ENCODE data around the gene CAPG.

CAPG gene, protein sequence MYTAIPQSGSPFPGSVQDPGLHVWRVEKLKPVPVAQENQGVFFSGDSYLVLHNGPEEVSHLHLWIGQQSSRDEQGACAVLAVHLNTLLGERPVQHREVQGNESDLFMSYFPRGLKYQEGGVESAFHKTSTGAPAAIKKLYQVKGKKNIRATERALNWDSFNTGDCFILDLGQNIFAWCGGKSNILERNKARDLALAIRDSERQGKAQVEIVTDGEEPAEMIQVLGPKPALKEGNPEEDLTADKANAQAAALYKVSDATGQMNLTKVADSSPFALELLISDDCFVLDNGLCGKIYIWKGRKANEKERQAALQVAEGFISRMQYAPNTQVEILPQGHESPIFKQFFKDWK

DNA sequence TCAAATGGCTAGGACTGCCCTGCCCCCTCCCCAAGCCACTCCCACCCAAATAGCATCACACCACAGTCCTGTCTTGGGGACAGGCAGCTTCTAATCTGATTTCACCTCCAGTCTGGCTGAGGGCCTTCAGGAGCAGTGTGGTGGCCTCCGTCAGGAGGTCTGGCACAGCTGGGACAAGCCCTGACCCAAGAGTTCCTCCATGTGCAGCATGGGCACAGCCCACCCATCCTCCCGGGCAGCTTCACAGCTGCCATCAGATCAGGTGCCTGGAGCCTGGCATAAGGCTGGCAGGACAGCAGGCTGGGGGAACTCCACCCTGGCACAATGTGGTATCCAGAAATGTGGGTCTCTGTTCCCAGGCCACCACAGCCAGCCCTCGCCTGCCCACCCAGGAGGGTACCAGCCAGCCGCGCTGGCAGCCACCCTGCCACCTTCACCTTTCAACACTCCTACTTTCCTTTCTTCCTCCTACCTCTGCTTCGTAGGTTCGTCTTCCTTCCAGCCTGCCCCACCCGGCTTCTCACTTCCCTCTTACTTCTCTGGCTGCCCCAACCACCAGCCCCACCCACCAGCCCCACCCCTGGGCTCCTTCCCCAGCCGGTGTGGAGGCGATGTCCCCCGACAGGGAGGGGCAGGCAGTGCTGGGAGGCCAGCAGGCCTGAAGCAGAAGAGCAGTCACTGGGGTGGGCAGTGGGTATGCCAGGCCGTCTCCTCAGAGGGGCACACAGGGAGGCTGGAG, at the start of gene CAPG:
Gene CAPG (minus strand): TSS at position 522 of the 739 bp plus-strand sequence. CDS start 8,221 bp downstream, outside the sequence.
- Histone ChIP-seq H3K9ac (ENCODE audit: low read depth, low read length, poor library complexity, severe bottlenecking) (peak within 1 kb of the TSS; percentile 78), H3K9me2 (replicated peaks; ENCODE audit: low read depth, low read length) (no peaks in the 10 kb centered on the region), H3K36me3 (ENCODE audit: insufficient read depth, low read length) (no peaks in the 10 kb centered on the region), H3K9me3 (ENCODE audit: insufficient read depth, low read depth, low read length) (no peaks in the 10 kb centered on the region), H3K27me3 (ENCODE audit: insufficient read depth, low read length, poor library complexity, severe bottlenecking) (no peaks in the 10 kb centered on the region), H3K4me3 (ENCODE audit: low read length, poor library complexity, severe bottlenecking) (peak within 1 kb of the TSS; percentile 77), H3K4me2 (ENCODE audit: low read depth, low read length, poor library complexity, severe bottlenecking) (peak within 1 kb of the TSS; percentile 99), H3K79me2 (ENCODE audit: insufficient read depth, low read length) (peaks cover 71% of the 10 kb centered on the region), H3K4me1 (ENCODE audit: insufficient read depth, low read length, poor library complexity, severe bottlenecking) (peaks cover 70% of the 10 kb centered on the region), H4K20me1 (ENCODE audit: insufficient read depth, low read length, poor library complexity, severe bottlenecking) (peaks cover 11% of the 10 kb centered on the region), H3F3A (ENCODE audit: low read depth) (peaks cover 25% of the 10 kb centered on the region), H2AFZ (ENCODE audit: low read length) (no peak within 1 kb of the TSS)
- TF ChIP-seq, protein P1, sequence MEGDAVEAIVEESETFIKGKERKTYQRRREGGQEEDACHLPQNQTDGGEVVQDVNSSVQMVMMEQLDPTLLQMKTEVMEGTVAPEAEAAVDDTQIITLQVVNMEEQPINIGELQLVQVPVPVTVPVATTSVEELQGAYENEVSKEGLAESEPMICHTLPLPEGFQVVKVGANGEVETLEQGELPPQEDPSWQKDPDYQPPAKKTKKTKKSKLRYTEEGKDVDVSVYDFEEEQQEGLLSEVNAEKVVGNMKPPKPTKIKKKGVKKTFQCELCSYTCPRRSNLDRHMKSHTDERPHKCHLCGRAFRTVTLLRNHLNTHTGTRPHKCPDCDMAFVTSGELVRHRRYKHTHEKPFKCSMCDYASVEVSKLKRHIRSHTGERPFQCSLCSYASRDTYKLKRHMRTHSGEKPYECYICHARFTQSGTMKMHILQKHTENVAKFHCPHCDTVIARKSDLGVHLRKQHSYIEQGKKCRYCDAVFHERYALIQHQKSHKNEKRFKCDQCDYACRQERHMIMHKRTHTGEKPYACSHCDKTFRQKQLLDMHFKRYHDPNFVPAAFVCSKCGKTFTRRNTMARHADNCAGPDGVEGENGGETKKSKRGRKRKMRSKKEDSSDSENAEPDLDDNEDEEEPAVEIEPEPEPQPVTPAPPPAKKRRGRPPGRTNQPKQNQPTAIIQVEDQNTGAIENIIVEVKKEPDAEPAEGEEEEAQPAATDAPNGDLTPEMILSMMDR (conservative IDR thresholded peaks at IDR 0.05; ENCODE audit: low read length) = no peak
- no peak for TF ChIP-seq EZH2phosphoT487 (IDR thresholded peaks at IDR 0.05; ENCODE audit: borderline replicate concordance)

DNA sequence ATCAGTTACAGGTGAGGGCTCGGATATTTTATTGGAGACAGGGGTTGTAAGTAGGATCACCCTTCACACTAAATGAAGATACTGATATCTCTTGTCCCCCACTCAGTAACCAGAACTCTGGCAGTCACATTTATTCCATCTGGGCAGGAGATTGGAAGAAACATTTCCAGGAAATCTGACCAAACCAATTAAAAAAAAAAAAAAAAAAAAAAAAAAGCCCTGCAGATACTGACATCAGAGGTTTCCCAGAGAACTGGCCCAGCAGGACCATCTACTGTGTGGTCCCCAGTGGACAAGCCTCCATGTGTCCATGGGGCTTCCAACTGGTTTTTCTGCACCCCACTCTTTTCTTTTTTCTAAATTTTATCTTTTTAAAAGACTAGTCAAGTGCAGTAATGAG, 49.6 kb upstream of the CAPG start:
- TF ChIP-seq EZH2phosphoT487 (IDR thresholded peaks at IDR 0.05; ENCODE audit: borderline replicate concordance) = no peak
- TF ChIP-seq, protein P1 (conservative IDR thresholded peaks at IDR 0.05; ENCODE audit: low read length) = no peak
- Histone ChIP-seq H3K36me3 (ENCODE audit: insufficient read depth, low read length) (no peaks in the 10 kb centered on the region), H3K9me2 (replicated peaks; ENCODE audit: low read depth, low read length) (no peaks in the 10 kb centered on the region), H3K4me2 (ENCODE audit: low read depth, low read length, poor library complexity, severe bottlenecking) (no peak overlapping the region), H4K20me1 (ENCODE audit: insufficient read depth, low read length, poor library complexity, severe bottlenecking) (no peaks in the 10 kb centered on the region), H3K79me2 (ENCODE audit: insufficient read depth, low read length) (no peaks in the 10 kb centered on the region), H3K4me1 (ENCODE audit: insufficient read depth, low read length, poor library complexity, severe bottlenecking) (no peaks in the 10 kb centered on the region), H3K9me3 (ENCODE audit: insufficient read depth, low read depth, low read length) (no peaks in the 10 kb centered on the region), H3F3A (ENCODE audit: low read depth) (no peaks in the 10 kb centered on the region), H3K9ac (ENCODE audit: low read depth, low read length, poor library complexity, severe bottlenecking) (no peak overlapping the region), H3K27me3 (ENCODE audit: insufficient read depth, low read length, poor library complexity, severe bottlenecking) (no peaks in the 10 kb centered on the region), H3K4me3 (ENCODE audit: low read length, poor library complexity, severe bottlenecking) (no peak overlapping the region), H2AFZ (ENCODE audit: low read length) (no peak overlapping the region)

DNA sequence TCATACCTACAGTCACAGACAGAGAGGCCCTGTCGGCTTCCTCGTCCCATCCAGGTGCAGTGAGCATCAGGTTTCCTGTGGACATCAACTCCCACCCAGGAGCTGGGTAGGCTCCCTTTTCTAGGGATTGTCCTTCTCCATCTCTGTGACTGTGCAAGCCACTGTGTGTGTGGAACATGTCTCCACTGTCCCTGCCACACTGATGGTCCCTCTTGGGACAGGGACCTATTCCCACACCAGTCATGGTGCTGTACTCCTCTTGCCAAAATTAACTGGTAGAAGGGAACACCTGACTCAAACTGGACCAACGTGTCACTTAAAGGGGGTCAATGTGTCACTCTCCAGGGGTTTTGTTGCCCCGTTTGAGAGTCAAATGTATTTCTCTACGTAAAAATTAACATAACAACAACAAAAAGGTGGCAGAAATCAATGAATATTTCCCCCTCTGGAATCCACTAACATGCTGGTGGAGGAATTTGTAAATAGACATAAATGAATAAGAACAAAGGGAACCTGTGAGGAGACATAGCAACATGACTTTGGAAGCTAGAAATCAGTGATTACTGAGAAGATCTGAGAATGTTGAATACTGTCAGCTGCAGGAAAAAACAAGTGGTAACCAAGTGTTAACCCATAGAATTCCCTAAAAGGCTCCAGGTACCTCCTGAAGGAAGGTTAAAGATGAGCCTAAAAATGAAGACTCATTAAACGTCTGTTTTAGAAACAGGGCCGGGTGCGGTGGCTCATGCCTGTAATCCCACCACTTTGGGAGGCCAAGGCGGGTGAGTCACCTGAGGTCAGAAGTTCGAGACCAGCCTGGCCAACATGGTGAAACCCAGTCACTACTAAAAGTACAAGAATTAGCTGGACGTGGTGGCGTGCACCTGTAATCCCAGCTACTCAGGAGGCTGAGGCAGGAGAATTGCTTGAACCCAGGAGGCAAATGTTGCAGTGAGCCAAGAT, 48.7 kb upstream of the CAPG start:
- Histone ChIP-seq H3K27me3 (ENCODE audit: insufficient read depth, low read length, poor library complexity, severe bottlenecking) (no peaks in the 10 kb centered on the region), H3K79me2 (ENCODE audit: insufficient read depth, low read length) (no peaks in the 10 kb centered on the region), H4K20me1 (ENCODE audit: insufficient read depth, low read length, poor library complexity, severe bottlenecking) (no peaks in the 10 kb centered on the region), H3K4me3 (ENCODE audit: low read length, poor library complexity, severe bottlenecking) (no peak overlapping the region), H3K4me2 (ENCODE audit: low read depth, low read length, poor library complexity, severe bottlenecking) (no peak overlapping the region), H3K9me3 (ENCODE audit: insufficient read depth, low read depth, low read length) (no peaks in the 10 kb centered on the region), H3K9me2 (replicated peaks; ENCODE audit: low read depth, low read length) (no peaks in the 10 kb centered on the region), H2AFZ (ENCODE audit: low read length) (no peak overlapping the region), H3K9ac (ENCODE audit: low read depth, low read length, poor library complexity, severe bottlenecking) (no peak overlapping the region), H3F3A (ENCODE audit: low read depth) (no peaks in the 10 kb centered on the region), H3K4me1 (ENCODE audit: insufficient read depth, low read length, poor library complexity, severe bottlenecking) (no peaks in the 10 kb centered on the region), H3K36me3 (ENCODE audit: insufficient read depth, low read length) (no peaks in the 10 kb centered on the region)
- TF ChIP-seq EZH2phosphoT487 (IDR thresholded peaks at IDR 0.05; ENCODE audit: borderline replicate concordance) = no peak
- TF ChIP-seq, protein P1 (conservative IDR thresholded peaks at IDR 0.05; ENCODE audit: low read length) = no peak

Data from Loucy (cell line).